GM21576 (cell line): ENCODE results near the gene SELENOM.

Experiments used
- ATAC-seq: cut with Tn5 transposase; IDR thresholded peaks from one replicate; pipeline ENCODE4 v1.9.1; 2021; ENCODE audit warnings: mild to moderate bottlenecking, moderate library complexity; ENCODE audit not compliant: unreplicated experiment

Gene SELENOM

DNA sequence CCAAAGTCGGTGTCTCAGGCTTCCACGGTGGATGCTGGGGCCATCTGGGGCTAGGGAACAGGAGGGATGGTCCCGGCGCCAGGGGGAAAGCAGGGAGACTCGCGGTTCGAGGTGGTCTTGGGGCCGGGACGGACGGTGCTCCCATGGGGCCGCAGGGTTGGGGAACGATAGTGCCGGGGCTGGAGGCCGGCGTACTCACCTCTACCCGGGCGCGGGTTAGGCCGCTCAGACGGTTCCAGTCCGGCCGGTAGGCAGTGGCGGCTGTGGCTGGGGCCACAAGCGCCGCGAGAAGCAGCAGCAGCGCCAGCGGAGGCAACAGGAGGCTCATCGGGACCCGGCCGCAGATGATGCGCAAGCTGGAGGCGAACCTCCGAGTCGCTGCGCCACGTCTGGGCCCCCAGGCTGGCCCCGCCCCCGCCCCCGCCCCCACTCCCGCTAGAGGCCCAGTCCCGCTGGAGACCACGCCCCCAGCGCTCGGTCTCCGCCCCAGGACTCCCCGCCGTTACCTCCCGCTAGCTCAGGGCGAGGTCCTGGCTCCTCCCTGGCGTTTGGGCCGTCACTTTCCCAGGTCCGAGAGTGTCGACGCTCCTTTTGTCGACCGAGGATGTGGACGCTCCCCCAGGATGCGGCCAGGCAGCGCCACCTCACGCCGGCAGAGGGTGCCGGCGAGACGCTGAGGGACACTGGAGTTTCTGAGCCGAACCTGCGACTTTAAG lies at the start of gene SELENOM:
SELENOM (minus strand) TSS at position 391 of the 716 bp plus-strand sequence; CDS start at position 328, 63 bp downstream.
- peak; percentile 80 for ATAC-seq

- ATAC-seq: no peak
These were observed 48.1 kb upstream of the SELENOM start for GRCh38 chr22:31155422-31155821.

DNA sequence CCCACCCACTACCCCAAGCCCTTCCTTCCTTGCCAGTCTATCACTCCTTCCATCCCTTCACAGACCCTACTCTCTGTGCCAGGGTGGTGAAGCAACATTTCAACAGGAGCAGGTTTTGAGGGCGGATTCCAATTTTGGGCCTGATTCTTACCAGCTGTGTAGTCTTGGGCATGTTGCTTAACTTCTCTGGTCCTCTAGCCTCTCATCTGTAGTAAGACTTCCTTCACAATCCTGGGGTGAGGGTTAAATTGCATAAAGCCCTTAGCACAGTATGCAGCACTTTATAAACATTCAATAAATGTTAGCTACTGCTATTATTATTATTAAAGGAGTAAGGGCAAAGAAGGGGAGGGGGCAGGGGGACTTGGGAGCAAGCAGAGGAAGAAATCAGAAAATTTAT lies 47.6 kb upstream of the SELENOM start:
- no peak for ATAC-seq

GRCh38 chr22:31153357-31153756 lies 46.0 kb upstream of the SELENOM start:
- no peak for ATAC-seq

- no peak for ATAC-seq
These were observed 44.5 kb upstream of the SELENOM start for GRCh38 chr22:31151872-31152271.

DNA sequence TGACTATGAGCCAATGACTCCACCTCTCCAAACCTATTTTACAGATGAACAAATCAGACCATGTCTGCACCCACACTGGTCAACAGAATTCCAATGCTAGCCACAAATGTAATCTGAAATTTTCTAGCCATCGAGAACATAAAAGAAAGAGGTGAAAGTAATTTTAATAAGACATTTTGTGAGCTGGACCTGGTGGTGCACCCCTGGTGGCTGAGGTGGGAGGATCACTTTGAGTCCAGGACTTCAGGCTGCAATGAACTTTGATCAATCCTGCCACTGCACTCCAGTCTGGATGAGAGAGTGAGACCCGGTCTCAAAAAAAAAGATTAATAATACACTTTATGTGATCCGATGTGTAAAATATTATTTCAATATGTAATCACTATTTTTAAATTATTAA lies 43.2 kb upstream of the SELENOM start:
- no peak for ATAC-seq

DNA sequence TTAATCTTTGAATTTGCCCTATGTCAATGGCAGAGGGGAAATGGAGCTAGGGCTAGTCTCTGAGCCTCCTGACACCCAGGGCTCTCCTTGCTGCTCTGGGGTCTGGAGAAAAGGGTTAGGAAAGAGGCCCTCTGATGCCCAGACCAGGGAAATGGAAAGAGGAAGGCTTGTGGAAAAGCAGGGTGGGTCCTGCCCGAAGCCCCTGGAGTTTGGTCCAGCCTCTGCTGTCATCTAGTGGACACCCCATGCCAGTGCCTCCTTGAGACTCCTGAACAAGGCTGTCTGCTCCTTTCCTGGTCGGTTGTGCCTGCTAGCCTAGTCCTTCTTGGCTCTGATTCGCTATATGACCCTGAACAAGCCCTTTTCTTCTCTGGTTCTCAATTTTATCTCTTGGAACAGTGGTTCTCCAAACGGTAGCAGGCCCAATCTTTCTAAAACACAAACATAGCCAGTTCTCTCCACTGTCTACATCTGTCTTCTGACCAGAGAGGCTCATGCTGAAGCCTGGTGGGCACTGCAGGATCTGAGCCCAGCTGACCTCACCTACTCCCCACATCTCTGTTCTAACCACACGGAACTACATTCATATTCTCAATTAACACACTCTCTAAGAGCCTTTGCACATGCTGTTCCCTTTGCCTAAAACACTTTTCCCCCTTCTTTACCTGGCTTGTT lies 41.7 kb upstream of the SELENOM start:
- no peak for ATAC-seq

- ATAC-seq: no peak
These were observed 41.1 kb upstream of the SELENOM start for GRCh38 chr22:31148488-31148887.

- no peak for ATAC-seq
These were observed 36.9 kb upstream of the SELENOM start for GRCh38 chr22:31144223-31144622.

- ATAC-seq: no peak
These were observed 36.2 kb upstream of the SELENOM start for GRCh38 chr22:31143537-31143936.

- no peak for ATAC-seq
These were observed 35.7 kb upstream of the SELENOM start for GRCh38 chr22:31143038-31143437.

GRCh38 chr22:31142285-31142684 lies 34.9 kb upstream of the SELENOM start:
- no peak for ATAC-seq

GRCh38 chr22:31141551-31141950 lies 34.2 kb upstream of the SELENOM start:
- no peak for ATAC-seq

DNA sequence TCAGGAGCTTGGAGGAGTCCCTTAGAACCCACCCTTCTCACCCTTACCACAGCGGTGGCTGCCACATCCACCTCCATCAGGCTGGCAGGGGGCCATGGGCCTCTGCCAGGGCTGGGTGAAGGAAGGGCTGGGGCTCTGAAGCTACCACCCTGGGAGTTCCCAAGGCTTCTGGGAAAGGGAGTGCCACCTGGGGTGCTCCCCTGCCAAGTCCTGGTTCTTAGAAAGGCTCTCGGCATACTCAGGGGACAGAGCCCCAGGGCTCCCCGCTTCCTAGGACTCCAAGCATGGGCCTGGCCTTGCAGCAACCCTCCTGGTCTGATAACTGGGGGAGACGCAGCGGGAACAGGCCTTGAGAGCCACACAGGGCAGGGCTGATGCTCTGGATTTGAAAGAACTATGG lies 33.4 kb upstream of the SELENOM start:
- ATAC-seq: no peak

DNA sequence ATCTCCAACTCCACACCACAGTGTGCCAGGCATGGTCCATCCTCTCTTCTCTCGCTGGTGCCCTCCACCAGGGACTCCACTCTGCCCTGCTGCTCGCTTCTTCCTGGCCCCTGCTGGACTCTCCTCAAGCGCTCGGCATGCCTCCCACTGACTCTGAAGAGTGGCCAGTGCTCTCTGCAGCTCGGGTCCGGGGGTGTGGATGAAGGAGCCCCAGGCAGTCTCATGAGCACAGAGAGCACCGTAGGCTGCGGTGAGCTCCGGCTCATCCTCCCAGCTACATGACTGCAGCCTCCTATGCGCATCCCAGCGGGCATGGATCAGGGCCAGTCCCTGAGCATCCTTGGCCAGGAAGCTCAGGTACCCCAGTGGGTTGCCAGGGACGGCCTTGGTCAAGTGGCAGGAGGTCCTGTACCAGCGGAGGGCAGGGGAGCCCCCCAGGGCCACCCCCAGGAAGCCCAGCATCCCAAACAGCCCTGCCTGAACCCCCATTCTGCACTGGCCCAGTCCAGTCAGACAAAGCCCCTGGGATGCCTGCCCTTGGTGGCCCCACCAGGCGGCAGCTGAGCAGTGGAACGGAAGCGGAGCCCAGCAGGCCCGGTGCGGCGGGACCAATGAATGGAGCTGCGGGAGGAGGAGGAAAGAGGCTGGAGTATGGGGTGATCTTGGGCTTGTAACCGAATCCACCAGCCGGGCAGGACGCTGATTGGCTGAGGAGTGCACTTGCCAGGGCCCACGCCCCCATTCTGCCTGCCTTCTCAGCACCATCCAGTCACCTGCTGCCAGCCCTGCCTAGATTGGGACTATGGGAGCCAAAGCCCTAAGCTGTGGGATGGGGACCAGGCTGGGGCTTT lies 32.7 kb upstream of the SELENOM start, which contains the start of gene PLA2G3:
PLA2G3 (minus strand) TSS at position 643 of the 851 bp plus-strand sequence; CDS start at position 489, 154 bp downstream.
- no peak for ATAC-seq

DNA sequence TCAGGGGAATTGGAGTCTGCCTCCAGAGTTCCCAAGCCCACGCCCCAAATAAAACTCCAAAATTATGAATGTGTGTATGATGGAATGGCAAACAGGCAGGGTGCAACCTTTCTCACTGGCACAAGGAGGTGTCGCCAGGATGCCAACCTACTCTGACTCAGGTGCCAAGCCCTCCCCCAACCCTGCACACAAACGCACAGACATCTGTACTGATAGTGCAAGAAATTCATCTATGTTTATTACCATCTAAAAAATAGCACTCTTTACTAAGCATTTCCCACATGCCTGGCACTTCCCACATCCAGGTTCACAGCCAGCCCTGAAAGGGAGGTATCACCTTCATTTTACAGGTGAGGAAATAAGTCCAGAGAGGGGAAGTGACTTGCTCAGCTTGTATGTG lies 31.7 kb upstream of the SELENOM start:
- ATAC-seq: no peak

- ATAC-seq: no peak
These were observed 30.8 kb upstream of the SELENOM start for GRCh38 chr22:31138126-31138525.

- ATAC-seq: no peak
These were observed 30.4 kb upstream of the SELENOM start for GRCh38 chr22:31137721-31138120.

GRCh38 chr22:31136711-31137110 lies 29.3 kb upstream of the SELENOM start:
- ATAC-seq: no peak

DNA sequence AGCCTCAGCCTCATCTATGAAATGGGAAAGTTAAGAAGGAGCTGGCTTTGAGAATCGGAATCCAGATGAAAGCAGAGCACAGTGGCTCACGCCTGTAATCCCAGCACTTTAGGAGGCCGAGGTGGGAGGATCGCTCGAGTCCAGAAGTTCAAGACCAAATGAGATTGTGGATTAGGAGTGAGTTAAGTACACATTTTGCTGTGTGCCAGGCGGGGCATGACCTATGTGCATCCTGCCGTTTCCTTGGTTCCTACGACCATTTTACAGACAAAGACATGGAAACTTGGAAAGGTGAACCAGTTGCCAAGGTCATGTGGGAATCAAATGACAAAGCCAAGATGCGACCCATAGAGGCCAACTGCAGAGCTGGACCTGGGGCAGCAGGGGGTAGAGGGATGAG lies 28.8 kb upstream of the SELENOM start:
- ATAC-seq: no peak

GRCh38 chr22:31135706-31136105 lies 28.3 kb upstream of the SELENOM start:
- no peak for ATAC-seq
